SK-N-MC (cell line): ENCODE measurements around the gene RAD51AP2.

ENCODE experiments used
- DNase-seq: peaks from one replicate; pipeline ENCODE4 v3.0.0-alpha.2; 2011; ENCODE audit warnings: low read depth, low spot score
- H3K27ac ChIP-seq: fragments of 200-600 bp; sonication (generic); 2 replicates; pipeline ENCODE4 v1.5.1; 2016; ENCODE audit warnings: mixed run types
- H3K36me3 ChIP-seq: fragments of 200-600 bp; sonication (generic); 2 replicates; pipeline ENCODE4 v1.6.1; 2017; ENCODE audit warnings: antibody characterized with exemption, low read length, mixed read lengths; ENCODE audit not compliant: insufficient read depth
- H3K4me3 ChIP-seq: fragments of 200-600 bp; sonication (generic); 2 replicates; pipeline ENCODE4 v1.5.1; 2016
- H3K9ac ChIP-seq: fragments of 200-600 bp; sonication (generic); 2 replicates; pipeline ENCODE4 v1.8.0; 2017; ENCODE audit warnings: mixed run types, mixed read lengths; ENCODE audit not compliant: insufficient read length
- H3K9me3 ChIP-seq: fragments of 200-600 bp; sonication (generic); 2 replicates; pipeline ENCODE4 v1.6.1; 2017; ENCODE audit warnings: low read depth, mild to moderate bottlenecking, antibody characterized with exemption, low read length, moderate library complexity, mixed read lengths
- EZH2 ChIP-seq: fragments of 200-600 bp; sonication (generic); IDR thresholded peaks from one replicate; pipeline ENCODE4 v1.6.1; 2017; ENCODE audit warnings: antibody characterized with exemption
- FOXP2 ChIP-seq: optimal IDR thresholded peaks from 2 replicates; pipeline ENCODE3; 2011; ENCODE audit warnings: mild to moderate bottlenecking, moderate library complexity; ENCODE audit not compliant: insufficient read depth; ENCODE audit errors: extremely low read length, control extremely low read depth
- POLR2AphosphoS5 ChIP-seq: IDR thresholded peaks from 2 replicates; pipeline ENCODE4 v1.6.1; 2012; ENCODE audit warnings: mild to moderate bottlenecking, low read depth, low read length, borderline replicate concordance

RAD51AP2 gene

DNA sequence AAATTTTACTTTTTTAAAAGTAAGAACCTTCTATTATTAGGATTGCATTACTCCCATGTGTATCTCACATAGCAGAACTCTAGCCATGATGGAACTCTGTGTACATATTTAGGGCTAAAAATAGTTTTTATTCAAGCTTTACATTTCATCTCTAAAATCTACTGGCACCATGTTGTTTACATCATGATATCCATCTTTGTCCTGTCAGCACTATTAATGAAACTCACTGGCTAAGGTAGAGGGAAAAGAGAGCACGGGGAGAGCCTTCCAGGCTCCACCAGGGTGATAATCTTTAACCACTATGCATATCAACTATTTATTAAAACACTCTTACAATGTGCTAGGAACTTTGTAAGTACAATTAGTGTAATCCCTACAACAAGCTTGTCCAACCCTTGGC, 34.7 kb downstream of the RAD51AP2 start:
- Histone ChIP-seq H3K4me3 (no peak overlapping the region), H3K36me3 (no peaks in the 10 kb centered on the region), H3K27ac (no peak overlapping the region), H3K9me3 (no peaks in the 10 kb centered on the region), H3K9ac (no peak overlapping the region)
- TF ChIP-seq FOXP2 (no peak), EZH2 (no peak), POLR2AphosphoS5 (no peak)
- no peak for DNase-seq

- no peak for DNase-seq
- Histone ChIP-seq H3K9me3 (no peaks in the 10 kb centered on the region), H3K27ac (no peak overlapping the region), H3K36me3 (no peaks in the 10 kb centered on the region), H3K4me3 (no peak overlapping the region), H3K9ac (no peak overlapping the region)
- TF ChIP-seq POLR2AphosphoS5 = no peak
These were observed 35.6 kb downstream of the RAD51AP2 start for GRCh38 chr2:17482651-17483050.

DNA sequence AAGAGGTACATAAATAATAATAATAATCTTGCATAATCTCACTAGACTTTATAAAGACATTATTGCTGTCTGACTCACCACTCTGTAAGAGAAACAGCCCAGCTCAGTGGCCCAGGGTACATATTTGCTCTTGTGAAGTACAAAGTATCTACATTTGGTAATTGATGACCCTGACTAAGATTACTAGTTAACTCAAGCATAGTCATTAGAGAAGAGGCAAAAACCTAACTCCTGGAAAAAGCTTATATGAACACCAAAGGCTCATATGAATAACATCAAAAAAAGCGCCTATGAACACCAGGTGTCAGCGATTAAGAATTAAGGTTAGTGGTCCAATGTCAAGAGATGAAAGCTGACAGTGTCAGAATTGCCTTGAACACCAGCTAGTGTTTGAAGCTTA, 38.4 kb downstream of the RAD51AP2 start:
- no peak overlapping the region for H3K27ac ChIP-seq
- no peaks in the 10 kb centered on the region for H3K36me3 ChIP-seq
- no peaks in the 10 kb centered on the region for H3K9me3 ChIP-seq
- no peak overlapping the region for H3K9ac ChIP-seq
- no peak for TF ChIP-seq POLR2AphosphoS5
- no peak for TF ChIP-seq EZH2
- no peak for TF ChIP-seq FOXP2
- no peak overlapping the region for H3K4me3 ChIP-seq
- no peak for DNase-seq

GRCh38 chr2:17476830-17477229, 41.4 kb downstream of the RAD51AP2 start:
- Histone ChIP-seq H3K9ac (no peak overlapping the region), H3K36me3 (no peaks in the 10 kb centered on the region), H3K27ac (no peak overlapping the region), H3K9me3 (no peaks in the 10 kb centered on the region), H3K4me3 (no peak overlapping the region)
- TF ChIP-seq FOXP2 = no peak
- no peak for DNase-seq

GRCh38 chr2:17476064-17476463, 42.2 kb downstream of the RAD51AP2 start:
- no peak for TF ChIP-seq EZH2
- no peak for TF ChIP-seq FOXP2

DNA sequence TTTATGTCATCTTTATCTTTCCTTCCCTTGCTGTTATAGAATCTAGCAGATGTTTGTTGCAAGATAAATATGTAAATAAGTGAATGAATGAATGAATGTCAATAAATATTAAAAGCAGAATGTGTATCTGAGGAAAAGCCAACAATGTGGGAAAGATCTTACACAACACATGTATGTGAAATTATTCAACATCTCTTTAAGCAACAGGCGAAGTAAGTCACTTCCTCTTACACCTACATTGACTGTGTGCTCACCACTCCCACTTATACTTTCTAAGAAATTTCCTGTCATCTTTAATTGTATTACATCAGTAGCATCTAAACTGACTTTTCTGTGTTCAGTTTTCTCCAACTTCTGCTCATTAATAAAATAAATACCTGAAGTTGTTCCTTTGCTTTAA, 43.0 kb downstream of the RAD51AP2 start:
- H3K9me3 ChIP-seq = peaks cover 4% of the 10 kb centered on the region; the same call in 1 of the 2 replicates
- H3K27ac ChIP-seq = no peak overlapping the region
- no peak for TF ChIP-seq POLR2AphosphoS5
- no peak for TF ChIP-seq EZH2
- TF ChIP-seq FOXP2 = no peak
- no peaks in the 10 kb centered on the region for H3K36me3 ChIP-seq
- no peak for DNase-seq
- H3K9ac ChIP-seq = no peak overlapping the region
- no peak overlapping the region for H3K4me3 ChIP-seq

More at GRCh38 chr2:17476064-17476463, 42.2 kb downstream of the RAD51AP2 start:
- Histone ChIP-seq H3K36me3 (no peaks in the 10 kb centered on the region), H3K9ac (no peak overlapping the region), H3K9me3 (no peaks in the 10 kb centered on the region), H3K27ac (no peak overlapping the region), H3K4me3 (no peak overlapping the region)
- DNase-seq = no peak

DNA sequence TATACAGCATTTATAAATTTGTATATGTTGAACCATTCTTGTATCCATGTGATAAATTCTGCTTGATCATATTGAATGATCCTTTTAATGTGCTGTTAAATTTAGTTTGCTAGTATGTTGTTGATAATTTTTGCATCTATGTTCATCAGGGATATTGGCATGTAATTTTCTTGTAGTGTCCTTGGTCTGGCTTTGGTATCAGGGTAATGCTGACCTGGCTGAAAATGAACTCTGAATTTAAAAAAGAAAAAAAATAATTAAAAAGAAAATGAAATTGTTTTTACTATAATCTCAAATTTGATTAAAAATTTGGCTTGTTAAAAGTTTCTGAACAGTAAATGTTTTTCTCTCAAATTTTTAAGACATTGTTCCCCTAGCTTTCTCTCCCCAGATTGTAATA, 46.3 kb downstream of the RAD51AP2 start:
- Histone ChIP-seq H3K36me3 (no peaks in the 10 kb centered on the region), H3K4me3 (no peak overlapping the region), H3K9me3 (peaks cover 8% of the 10 kb centered on the region; the same call in 1 of the 2 replicates), H3K27ac (no peak overlapping the region), H3K9ac (no peak overlapping the region)
- no peak for DNase-seq
- TF ChIP-seq FOXP2 (no peak), EZH2 (no peak), POLR2AphosphoS5 (no peak)

DNA sequence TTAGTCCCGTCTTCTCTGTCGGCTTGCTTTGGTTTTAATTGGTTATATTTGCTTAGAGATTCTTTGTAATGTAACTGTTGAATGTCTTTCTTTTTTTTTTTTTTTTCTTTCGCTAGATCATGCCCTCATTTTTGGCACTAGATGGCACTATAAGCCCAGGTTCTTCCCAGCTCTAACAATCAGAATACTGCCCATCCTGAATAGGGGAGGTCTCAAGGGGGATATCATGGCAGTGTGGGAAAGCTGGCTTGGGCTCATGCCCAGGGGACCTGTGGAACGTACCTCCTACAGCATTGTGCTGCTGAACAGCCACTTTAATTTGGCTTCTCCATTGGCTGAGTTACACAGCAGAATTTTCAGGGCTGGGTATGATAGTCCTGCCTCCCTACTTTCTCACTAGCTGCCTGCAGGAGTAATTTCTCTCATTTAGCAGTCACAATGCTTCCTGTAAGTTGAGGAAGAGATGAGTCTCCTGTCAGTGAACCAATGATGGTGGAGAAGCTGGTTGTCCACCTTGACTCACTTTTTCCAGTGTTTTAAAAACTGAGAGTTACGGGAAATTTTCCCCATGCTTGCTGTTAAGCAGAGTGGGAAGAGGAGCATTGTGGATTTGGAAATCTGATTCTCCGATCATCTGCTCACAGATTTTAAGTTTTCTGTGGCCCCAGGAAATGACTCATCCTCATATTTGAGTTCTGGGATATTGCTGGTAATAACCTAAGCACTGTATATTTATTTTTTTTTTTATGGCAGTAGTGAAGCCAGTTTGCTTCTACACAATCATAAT, 47.2 kb downstream of the RAD51AP2 start:
- DNase-seq = peak; percentile 34

DNA sequence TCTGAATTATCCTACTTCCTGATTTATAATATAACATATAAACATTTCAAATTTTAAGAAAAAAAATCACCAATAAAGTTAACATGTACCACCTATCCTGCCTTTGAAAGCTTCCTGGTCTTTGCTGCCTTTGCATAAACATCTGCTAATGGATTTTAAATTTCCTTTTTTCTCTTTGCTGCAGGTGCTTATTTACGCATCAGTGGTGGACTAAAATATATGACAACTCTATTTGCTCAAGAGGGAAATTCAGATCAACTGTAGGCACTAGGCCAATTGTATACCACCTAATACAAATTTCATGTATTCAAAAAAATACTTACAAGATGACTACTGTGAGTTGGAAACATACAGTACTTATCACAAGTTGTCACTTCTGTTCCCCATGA, 57.2 kb downstream of the RAD51AP2 start:
- DNase-seq = no peak
- H3K27ac ChIP-seq = no peak overlapping the region
- TF ChIP-seq FOXP2 (no peak), POLR2AphosphoS5 (no peak), EZH2 (no peak)
- no peak overlapping the region for H3K9ac ChIP-seq
- H3K9me3 ChIP-seq = no peaks in the 10 kb centered on the region
- H3K36me3 ChIP-seq = no peaks in the 10 kb centered on the region
- no peak overlapping the region for H3K4me3 ChIP-seq

More for the DNA sequence above, 47.2 kb downstream of the RAD51AP2 start:
- H3K4me3 ChIP-seq = no peak overlapping the region
- no peak overlapping the region for H3K9ac ChIP-seq
- no peak overlapping the region for H3K27ac ChIP-seq
- no peaks in the 10 kb centered on the region for H3K36me3 ChIP-seq
- H3K9me3 ChIP-seq = peaks cover 8% of the 10 kb centered on the region; the same call in 1 of the 2 replicates
- TF ChIP-seq FOXP2 (no peak), POLR2AphosphoS5 (no peak), EZH2 (no peak)
